GM18951 (cell line): ENCODE results near the gene TTC14.

Experiments
- POLR2A ChIP-seq: IDR thresholded peaks from 4 replicates; pipeline ENCODE4 v1.6.1; 2011; ENCODE audit warnings: mild to moderate bottlenecking; ENCODE audit not compliant: insufficient read length, insufficient read depth; ENCODE audit errors: extremely low read depth
- in situ Hi-C: fragments of 300-500 bp; cut with MboI; formaldehyde crosslinking; loops from one replicate; pipeline ENCODE4 v1.12.0; 2022; ENCODE audit warnings: low sequenced_read_pairs, mixed read lengths, inconsistent platforms; ENCODE audit not compliant: unreplicated experiment

The TTC14 gene, protein sequence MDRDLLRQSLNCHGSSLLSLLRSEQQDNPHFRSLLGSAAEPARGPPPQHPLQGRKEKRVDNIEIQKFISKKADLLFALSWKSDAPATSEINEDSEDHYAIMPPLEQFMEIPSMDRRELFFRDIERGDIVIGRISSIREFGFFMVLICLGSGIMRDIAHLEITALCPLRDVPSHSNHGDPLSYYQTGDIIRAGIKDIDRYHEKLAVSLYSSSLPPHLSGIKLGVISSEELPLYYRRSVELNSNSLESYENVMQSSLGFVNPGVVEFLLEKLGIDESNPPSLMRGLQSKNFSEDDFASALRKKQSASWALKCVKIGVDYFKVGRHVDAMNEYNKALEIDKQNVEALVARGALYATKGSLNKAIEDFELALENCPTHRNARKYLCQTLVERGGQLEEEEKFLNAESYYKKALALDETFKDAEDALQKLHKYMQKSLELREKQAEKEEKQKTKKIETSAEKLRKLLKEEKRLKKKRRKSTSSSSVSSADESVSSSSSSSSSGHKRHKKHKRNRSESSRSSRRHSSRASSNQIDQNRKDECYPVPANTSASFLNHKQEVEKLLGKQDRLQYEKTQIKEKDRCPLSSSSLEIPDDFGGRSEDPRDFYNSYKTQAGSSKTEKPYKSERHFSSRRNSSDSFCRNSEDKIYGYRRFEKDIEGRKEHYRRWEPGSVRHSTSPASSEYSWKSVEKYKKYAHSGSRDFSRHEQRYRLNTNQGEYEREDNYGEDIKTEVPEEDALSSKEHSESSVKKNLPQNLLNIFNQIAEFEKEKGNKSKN

DNA sequence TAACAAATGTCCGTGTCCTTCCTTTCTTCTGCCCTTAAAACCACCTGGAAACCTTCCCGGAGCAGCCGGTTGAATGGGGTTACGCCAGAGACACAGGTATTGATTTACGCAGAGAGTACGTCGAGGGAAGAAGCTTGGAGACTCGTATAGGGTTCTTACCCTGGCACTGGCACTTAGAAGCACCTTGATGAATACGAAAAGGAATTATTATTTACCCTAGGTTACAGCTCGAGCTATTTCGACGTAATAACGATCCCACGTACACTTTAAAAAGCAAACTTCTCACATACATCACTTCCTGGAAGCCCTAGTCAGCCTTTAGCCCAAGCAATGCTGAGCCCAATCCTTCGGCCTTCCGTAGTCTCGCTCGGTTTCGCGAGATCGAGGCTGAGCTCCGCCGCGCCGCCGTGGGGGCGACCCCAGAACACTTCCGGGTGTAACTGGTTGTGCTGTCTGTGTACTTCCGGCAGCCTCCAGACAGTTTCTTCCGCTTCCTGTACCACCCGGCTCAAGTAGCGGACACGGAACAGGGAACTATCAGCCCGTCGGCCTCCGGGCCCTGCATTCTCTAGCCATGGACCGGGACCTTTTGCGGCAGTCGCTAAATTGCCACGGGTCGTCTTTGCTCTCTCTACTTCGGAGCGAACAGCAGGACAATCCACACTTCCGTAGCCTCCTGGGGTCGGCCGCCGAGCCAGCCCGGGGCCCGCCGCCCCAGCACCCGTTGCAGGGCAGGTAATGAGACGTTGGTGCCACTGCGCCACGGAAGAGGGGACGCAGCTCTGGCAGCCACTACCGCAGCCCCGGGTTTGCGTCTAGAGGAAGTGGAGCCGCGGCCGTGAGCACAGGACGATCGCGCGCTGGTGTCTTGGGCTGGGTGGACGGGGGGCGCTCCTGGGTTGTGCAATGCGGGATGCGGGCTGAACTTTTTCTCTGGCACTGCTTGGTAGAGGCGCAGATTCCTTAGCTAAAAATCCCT is at the start of gene TTC14:
Gene TTC14 (plus strand): TSS at position 476 of the 979 bp plus-strand sequence. CDS start 99 bp downstream, at position 575.
- TF ChIP-seq POLR2A = peak; percentile 87
- in situ Hi-C loops = no loop called here

DNA sequence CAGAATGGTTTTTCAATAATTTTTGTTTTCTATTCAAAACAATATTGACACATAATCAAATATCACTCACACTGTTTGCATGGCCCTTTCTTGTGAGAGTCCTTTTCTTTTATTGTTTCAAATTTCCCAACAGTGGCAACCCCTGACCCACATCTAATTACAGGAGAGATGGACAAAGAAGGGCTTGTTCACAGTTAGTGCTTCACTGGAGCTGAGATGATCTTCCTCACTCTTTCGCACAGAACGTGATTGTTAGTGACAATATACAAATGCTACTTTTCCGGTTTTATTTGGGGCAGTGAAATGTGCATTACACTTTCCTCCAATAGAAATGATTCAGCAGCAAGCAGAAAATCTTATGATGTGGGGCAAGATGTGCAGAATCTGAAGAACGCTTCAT is 38.6 kb upstream of the TTC14 start:
- TF ChIP-seq POLR2A = no peak
- in situ Hi-C loops = no loop called here

DNA sequence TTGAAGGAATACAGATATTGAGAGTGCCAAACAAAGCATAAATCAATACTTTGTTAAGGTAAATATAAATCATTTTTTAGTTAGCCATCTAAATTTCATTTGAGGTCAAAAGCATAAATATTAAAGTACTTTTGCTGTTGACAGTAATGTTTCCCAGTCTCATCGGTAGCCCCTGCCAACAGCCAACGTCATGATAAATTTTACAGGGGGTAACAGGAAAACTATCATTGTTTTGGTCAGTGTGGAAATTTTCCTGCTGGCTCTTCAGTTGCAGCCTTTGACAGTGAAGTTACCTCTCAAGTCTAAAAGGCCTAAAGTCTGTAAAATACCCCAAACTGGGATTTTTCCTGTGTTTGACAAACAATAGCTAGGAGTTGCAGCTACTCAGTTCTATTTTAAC is 37.3 kb upstream of the TTC14 start:
- no peak for TF ChIP-seq POLR2A
- in situ Hi-C loops = no loop called here

DNA sequence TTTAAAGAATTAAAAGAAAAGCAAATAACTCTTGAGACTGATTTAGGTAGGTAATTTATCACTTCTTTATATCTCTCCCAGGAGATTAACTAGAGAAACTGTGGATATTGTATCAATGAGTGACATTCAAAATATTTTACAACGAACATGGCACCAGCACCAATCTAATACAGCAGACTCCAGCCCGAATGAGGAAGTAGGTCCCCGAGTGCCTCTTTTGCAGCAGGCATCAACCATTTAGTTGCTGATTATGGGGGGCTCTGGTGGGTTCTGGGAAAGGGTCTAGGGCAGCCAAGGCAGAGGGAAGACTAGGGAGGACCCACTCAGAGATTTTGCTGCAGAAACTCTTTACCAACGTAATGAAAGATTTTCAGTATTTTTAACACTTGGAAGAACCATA is 31.7 kb upstream of the TTC14 start:
- in situ Hi-C loops = no loop called here
- no peak for TF ChIP-seq POLR2A

DNA sequence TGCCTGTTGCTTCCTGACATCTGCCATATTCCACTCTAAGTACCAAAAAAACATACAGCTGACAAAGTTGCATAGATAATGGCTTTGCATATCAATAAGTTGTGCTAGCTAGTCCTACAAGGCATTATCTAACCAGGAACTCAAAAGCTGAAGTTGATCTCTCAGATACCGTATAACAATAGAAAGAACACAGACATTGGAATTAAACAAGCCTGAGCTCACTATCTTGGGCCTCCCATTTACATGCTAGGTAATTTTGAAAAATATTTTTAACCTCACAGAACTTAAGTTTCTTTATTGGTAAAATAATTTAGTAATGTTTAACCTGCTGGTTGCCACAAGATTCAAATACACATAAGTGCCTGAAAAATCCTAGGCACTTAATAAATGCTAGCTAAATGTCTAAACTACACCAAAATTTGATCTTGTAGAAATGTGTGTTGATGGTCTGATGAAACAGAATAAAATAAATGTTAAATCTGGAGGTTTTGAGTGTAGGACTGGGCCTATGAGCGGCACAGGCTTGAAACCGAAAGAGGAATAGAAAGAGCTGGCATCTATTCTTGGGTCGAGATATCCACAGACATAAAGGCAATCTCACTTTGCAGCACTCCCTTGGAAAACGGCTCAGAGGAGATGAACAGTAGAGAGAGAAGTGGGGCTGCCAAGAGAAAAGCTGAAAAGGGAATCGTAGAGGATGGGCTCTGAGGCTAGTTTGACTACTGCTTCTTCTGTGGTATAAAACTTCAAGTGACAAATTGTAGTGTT is 29.9 kb upstream of the TTC14 start:
- in situ Hi-C loops = no loop called here
- no peak for TF ChIP-seq POLR2A

DNA sequence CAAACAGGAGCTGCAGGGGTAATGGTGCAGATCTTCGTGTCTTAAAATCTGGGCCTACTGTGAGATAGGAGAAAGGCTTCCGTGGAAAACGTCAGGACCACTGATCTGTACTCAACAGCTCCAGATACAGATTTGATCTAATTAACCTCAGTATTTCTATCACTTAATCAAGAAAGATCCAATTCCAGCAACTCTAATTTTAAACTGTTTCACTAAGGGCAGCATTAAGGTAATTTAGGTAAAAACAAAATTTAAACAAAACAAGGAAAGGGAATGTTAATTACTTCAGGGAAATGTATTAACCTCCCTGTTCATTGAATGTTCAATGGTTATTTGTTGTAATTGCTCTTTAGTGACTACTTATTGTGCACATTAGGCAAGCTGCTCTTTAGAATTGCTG is 26.4 kb upstream of the TTC14 start:
- no peak for TF ChIP-seq POLR2A
- in situ Hi-C loops = loop anchor here (25.0 kb wide), 1 partner anchor 638 kb away; no protein-coding TSS in a partner anchor

DNA sequence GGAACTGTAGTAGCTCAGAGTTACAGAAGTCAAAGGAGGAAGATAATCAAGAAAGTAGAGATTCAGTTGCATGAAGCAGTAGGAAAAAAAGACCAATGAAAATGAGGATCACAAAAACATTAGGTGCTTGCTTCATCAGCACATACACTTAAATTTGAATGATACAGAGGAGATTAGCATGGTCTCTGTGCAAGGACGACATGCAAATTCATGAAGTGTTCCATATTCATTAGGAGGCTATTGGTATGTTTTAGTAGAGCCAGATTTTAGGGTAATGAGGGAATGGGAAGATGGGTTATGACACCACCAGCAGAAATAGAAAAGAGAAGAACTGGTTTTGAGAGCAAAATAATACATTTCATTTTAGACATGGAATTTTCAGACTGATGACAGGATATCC is 21.0 kb upstream of the TTC14 start:
- in situ Hi-C loops = loop anchor here (25.0 kb wide), 1 partner anchor 644 kb away; no protein-coding TSS in a partner anchor
- no peak for TF ChIP-seq POLR2A

DNA sequence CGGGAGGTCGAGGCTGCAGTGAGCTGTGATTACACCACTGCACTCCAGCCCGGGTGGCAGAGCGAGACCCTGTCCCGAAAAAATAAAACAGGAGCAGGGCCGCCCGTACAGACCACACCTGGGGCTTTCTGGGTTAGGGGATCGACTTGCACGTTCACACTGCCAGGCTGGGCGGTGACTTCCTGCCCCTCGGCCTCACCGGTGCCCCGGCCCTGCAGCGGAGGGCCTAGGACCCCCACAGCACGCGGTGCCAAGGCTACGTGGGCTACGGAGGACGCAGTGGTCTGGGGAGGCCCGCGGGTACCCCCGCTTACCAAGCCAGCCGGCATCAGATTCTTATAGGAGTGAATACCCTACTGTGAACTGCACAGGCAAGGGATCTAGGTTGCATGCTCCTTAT is 11.6 kb upstream of the TTC14 start:
- TF ChIP-seq POLR2A = no peak
- in situ Hi-C loops = loop anchor here (10.0 to 25.0 kb wide), 2 partner anchors 653 to 776 kb away; no protein-coding TSS in a partner anchor

DNA sequence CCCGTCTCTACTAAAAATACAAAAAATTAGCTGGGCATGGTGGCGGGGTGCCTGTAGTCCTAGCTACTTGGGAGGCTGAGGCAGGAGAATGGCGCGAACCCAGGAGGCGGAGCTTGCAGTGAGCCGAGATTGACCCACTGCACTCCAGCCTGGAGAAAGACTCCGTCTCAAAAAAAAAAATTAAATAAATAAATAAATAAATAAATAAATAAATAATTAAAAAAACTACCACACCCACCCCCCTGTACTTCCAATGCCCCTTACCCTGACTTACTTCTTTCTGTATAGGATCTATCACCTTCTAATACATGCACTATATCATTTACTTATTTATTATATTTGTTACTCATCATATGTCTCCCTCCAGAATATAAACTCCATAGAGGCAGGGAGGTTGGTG is 8.3 kb upstream of the TTC14 start:
- in situ Hi-C loops = loop anchor here (10.0 to 25.0 kb wide), 2 partner anchors 656 to 779 kb away; no protein-coding TSS in a partner anchor

DNA sequence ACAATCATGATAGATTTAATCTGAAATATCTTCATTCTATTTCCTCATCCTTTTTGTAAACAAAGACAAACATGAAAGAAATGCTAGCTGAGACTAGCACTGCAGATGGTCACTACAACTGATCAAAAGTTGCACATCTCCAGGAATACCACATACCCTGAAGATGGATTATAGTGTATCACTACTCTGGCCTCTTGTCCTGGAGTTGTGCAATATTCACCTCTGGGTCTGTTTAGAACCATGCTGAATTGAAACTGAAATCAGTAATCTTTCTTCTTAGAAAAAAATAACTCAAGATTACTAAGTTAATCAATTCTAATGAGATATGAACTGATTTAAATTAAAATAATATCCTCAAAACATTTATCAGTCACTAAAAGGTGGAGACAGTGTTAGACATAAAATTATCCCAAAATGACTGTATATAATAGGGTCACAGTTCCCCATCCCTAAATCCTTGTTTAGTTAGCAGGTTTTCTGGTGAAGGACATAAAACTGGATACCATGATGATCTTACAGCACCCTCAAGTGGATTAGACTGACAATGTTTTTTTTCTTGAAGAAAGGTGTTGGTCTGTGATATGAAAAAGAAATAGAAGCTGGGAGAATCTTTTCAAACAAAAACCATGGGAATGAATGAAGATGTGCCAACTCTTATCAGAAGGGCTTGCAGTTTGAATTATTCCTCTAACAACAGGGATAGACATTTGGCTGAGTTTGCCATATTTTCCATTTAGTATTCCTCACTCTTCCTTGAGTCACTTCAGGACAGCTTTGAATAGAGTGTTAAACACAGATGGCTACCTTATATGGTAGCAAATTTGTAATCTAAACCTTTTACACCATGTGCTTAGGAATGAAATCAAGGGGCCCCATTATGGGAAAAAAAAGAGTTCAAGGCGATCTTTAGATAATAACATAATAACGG is 7.1 kb upstream of the TTC14 start:
- TF ChIP-seq POLR2A = no peak
- in situ Hi-C loops = loop anchor here (10.0 to 25.0 kb wide), 2 partner anchors 658 to 780 kb away; no protein-coding TSS in a partner anchor

DNA sequence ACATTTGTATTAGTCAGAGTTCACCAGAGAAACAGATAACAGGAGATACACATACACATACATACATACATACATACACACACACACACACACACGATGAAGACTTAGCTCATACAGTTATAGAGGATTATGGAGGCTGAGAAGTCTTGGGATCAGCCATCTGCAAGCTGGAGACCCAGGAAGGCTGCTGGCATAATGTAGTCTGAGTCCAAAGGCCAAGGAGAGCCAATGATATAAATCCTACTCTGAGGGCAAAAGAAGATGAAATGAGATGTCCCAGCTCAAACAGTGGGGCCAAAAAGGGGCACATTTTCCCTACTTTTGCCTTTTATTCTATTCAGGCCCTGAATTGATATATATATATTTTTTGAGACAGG is 6.4 kb upstream of the TTC14 start:
- no peak for TF ChIP-seq POLR2A

More for the DNA sequence above, 6.4 kb upstream of the TTC14 start:
- in situ Hi-C loops = loop anchor here (10.0 to 25.0 kb wide), 2 partner anchors 658 to 781 kb away; no protein-coding TSS in a partner anchor
